ENCODE results near the gene PAQR9.
"Not testable (repeated sequence)": the region's sequence is repeated elsewhere in the genome, so short reads cannot be mapped to it uniquely, and the experiment has no call there.

The PAQR9 gene, protein sequence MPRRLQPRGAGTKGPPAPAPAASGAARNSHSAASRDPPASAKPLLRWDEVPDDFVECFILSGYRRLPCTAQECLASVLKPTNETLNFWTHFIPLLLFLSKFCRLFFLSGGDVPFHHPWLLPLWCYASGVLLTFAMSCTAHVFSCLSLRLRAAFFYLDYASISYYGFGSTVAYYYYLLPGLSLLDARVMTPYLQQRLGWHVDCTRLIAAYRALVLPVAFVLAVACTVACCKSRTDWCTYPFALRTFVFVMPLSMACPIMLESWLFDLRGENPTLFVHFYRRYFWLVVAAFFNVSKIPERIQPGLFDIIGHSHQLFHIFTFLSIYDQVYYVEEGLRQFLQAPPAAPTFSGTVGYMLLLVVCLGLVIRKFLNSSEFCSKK

DNA sequence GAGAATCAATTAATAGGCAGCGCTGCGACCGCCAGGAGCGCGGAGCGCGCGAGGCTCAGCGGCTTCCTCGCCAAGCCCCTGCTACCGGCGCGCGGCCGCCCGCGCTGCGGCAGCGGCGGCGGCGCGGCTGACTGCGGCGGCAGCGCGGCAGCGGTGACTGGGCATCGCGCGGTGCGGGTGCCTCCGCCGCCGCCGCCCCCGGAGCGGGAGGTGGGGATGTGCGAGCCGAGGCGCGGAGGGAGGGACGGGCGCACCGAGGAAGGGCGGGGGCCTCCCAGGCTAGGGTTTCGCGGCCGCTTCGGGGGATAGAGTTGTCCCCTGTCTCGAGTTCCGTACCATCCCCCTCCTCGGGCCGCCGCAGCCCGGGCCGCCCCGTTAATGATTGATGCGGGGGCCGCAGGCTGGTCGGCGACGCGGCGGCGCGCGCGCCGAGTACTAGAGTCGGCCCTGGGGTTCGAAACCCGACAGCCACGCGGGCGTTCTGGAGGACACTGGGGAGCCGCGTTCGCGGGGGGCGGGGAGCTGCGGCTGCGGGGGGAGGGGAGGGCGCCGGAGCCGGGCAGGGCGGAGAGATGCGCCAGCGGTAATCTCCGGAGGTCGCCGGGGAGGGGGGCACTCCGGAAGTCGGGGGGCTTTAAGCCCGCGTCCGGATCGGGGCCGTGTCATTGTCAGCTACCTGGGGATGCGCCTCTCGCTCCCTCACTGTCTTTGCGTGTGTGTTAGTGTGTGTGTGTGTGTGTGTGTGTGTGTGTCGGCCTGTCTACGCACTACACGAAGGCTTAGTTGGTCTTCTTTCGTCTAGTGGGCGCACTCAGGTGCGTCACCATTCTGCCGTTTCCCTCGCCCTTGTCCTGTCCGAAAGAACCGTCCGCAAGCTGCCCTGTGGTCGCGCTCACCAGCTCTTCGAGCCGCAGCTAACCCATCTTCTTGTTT is at the start of gene PAQR9:
PAQR9 (minus strand) TSS at position 159 of the 933 bp plus-strand sequence. CDS start 338 bp downstream, outside the sequence.
- peak; percentile 24 to 71 (median 41) for DNase-seq

DNA sequence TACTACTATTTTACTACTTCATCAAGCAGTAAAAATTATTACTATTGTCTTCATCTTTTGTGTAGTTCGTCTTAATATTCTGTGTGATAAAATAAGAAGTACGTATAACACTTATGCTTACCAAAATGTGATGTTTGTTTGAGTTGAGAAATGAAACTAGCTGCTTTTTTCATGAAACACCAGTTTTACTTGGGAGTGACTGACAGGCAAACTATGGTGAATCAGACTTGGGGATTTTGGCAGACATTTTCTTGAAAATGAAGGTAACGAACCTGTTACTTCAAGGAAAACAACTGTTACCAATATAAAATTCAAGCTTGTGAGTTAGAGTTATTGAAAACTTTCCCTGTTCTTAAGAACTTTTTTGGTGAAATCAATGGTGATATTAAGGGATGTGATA is 48.2 kb upstream of the PAQR9 start:
- no peak for DNase-seq

DNA sequence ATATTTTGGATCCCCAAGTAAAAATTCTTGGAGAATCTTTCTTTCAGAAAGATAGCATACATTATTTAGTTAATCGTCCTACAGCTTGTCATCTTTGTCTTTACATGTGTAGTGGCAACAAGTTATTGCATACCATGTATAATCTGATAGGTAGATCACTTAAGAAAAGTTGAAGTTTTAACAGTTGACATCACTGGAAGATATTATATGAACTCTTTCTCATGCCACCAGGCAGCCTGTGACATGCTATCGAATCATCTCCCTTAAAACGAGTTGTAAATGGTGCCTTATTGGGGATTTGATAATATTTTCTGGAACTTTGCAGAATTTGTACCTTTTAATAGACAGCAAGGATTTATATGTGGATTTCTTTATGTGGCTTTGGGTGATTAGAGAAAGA is 46.5 kb upstream of the PAQR9 start:
- no peak for DNase-seq

DNA sequence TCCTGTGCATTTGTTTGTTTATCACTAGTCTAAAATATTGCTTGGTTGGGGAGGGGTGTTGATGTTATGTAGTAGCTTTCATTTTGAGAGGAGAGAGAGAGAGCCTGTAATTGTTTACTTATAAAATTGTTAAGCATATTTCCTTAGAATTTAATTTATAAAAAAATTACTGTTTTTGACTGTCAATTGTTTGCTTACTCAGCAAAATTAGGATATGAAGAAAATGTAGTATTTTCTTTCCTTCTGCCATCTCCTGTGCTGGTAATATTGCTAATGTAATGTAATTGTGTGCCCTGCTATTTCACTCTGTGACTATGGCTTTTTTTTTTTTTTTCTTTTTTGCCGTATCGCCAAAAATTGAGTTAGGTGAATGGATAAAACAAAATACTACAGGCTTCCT is 41.3 kb upstream of the PAQR9 start:
- DNase-seq = no peak

DNA sequence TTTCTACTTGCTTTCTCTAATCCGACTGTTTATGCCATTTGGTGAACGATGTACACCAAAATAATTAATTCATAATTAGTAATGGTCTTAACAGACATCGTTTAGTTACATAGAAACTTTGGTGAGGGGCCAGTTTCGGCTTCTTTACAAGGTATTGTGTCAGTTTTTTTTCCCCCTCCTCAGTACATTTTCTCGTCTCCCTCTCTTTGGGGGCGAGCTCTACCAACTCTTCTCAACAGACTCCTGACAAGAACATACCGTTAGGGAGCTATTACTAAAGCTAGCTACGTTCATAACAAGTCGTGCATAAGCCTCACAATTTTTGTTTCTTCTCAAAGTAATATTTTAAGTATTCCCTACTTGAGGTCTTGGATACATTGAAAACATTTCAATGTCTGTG is 39.3 kb upstream of the PAQR9 start:
- no peak for DNase-seq

GRCh38 chr3:143002083-143002712 is 38.7 kb upstream of the PAQR9 start:
- DNase-seq = peak; percentile 34 to 48 (median 46)

DNA sequence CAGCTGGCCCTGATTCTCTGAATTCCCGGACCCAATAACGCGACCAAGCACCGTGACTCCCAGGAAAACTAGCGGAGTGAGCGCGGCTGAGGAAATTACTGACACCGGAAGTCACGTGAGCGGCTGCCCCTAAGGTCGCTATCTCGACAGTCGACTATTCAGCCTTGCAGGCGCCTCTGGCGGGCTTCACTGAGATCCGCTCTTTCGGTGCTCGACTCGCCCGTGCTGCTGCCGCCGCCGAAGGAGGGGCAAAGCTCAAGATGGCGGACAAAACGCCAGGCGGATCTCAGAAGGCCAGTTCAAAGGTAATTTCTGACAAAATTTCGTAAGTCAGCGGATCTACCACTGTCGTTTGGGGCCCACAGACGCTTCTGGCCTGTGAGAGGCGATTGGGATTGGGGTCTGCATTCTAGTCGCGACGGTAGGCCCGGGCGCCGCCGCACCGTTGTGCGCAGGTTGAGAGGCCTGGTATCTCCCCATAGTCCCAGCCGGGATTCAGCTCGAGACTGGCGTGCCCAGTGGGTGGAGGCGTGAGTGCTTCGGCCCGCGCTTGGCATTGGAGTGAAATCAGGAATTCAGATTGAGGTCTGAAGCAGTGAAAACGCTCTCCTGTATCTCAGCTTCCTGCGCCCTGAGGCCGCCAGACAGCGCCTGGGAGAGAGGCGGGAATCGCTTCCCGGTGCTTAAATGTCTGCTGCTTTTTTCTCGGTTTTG is 38.1 kb upstream of the PAQR9 start, which contains the start of gene U2SURP:
U2SURP (plus strand) TSS at position 202 of the 714 bp plus-strand sequence; CDS start at position 261, 59 bp downstream.
- DNase-seq = peak; percentile 97 to 99 (median 98)

- no peak for DNase-seq
Observed at GRCh38 chr3:143001034-143001368, 37.5 kb upstream of the PAQR9 start.

DNA sequence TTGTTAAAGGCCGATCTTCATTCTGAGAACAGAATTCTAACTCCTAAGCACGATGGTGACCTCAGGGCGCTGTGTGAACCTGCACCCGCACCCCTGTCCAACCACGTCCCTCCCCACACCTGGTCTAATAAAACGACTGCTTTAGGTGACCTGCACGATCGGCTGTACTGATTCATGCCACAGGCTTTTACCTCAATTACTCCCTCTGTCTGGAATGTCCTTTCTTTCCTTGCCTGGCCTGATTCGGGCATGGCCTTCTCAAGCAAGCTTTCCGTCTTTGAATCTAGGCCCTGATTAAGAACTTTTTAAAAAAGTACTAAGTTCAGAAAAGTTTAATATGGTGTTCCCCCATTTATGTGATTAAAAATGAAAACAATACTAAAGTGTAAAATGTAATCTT is 37.1 kb upstream of the PAQR9 start:
- no peak for DNase-seq

DNA sequence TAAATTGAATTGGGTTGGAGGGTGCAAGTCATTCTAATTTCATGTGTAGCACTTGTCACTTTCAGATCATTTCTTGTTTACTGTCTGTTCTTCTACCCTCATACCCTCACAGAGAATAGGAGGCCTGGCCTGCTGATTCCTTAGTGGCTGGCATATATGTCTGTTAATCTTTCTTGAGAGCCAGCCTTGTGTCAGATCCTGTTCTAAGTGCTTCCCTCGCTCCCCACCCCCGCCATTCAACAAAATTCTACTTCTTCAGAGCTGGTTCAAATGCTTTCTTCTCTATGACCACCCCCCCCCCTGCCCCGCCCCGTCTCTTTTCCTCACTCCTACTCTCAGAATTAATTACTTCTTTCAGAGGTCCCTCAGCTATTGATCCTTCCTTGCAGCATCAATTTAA is 36.4 kb upstream of the PAQR9 start:
- no peak for DNase-seq

- DNase-seq = no peak
Observed at GRCh38 chr3:142998439-142998838, 35.0 kb upstream of the PAQR9 start.

DNA sequence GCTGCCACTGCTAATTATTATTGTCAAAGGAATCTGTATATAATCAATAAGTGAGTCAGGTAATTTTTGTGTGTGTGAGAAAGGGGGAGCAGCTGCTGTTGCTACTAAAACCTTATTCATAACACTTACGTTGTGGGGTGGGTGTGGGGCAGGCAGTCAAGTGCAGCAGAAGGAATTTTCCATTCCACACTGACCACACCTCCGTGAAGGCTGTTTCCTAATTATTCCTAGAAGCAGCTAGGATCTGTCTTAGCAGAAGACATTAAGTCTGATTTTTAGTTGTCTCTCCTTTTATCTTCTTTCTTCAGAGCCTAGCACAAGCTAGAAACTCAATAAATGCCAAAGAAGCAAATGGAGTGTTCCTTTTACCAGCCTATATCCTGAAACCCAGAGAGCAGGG is 33.9 kb upstream of the PAQR9 start:
- DNase-seq = no peak

GRCh38 chr3:142993958-142994442 is 30.5 kb upstream of the PAQR9 start:
- peak; percentile 88 to 90 (median 89) for DNase-seq

DNA sequence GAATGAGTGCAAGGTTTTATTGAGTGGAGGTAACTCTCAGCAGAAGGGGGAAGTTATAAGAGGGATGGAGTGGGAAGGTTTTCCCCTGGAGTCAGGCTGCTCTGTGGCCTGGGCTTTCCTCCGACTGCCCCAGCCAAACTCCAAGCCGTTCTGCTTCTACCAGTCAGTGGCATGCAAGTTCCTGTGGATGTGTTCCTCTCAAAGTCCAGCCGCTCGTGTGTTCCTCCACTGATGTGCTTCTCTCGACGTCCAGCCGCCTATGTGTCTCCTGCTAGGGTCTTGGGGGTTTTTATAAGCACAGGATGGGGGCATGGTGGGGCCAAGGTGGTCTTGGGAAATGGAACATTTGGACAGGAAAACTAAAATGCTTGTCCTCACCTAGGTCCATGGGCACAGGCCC is 28.8 kb upstream of the PAQR9 start:
- DNase-seq = peak in 2 of 3 donors; percentile 7 to 24

- peak; percentile 70 to 86 (median 76) for DNase-seq
Observed at GRCh38 chr3:142990721-142991120, 27.2 kb upstream of the PAQR9 start.

GRCh38 chr3:142988826-142989225 is 25.4 kb upstream of the PAQR9 start:
- DNase-seq = not testable (repeated sequence)

DNA sequence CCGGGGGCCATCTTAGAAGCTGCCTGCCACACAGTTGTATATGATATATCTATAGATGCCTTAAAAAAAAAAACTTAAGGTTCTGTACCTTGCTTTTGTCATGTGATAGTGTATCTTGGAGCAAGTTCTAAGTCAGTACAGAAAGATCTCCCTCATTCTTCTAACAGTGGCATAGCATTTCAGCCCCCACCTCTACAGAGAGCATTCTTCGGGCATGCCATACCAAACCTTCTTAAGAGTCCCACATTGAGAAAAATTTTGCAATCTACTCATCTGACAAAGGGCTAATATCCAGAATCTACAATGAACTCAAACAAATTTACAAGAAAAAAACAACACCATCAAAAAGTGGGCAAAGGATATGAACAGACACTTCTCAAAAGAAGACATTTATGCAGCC is 24.7 kb upstream of the PAQR9 start:
- DNase-seq = not testable (repeated sequence)

DNA sequence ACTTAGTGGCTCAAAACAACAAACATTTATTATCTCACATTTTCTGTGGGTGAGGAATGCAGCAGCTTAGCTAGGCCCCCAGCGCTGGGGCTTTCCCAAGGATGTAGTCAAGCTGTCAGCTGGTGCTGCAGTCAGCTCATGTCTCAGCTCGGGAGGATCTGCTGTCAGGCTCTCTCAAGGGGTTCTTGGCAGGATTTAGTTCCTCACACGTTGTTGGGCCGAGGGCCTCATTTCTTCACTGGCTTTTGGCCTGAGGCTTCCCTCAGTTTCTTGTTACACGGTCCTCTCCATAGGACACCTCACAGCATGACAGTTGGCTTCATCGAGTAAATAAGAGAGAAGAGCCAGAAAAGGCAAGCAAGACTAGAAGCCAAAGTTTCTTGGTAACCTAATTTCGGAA is 24.2 kb upstream of the PAQR9 start:
- peak; percentile 72 to 89 (median 82) for DNase-seq

- DNase-seq = peak; percentile 52 to 82 (median 73)
Observed at GRCh38 chr3:142987080-142987700, 23.7 kb upstream of the PAQR9 start.

GRCh38 chr3:142984255-142984654 is 20.8 kb upstream of the PAQR9 start:
- no peak for DNase-seq

DNA sequence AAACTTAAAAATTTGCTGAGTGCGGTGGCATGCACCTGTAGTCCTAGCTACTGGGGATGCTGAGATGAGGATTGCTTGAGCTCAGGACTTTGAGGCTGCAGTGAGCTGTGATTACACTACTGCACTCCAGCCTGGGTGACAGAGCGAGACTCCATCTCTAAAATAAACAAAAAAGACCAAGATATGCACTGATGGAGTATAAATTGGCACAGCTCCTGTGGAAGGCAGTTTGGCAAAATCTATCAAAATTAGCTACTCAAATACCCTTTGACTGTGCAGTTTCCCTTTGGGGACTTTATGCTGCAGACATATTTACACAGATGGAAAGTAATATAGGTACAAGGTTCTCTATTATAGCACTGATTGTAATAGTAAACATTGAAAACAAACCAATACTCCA is 19.8 kb upstream of the PAQR9 start:
- no peak for DNase-seq
